Measurements from ENCODE around the gene PRR7.

- TF ChIP-seq EZH2 (IDR thresholded peaks at IDR 0.05; ENCODE audit: insufficient read depth, poor library complexity, severe bottlenecking), result no peak
- TF ChIP-seq EZH2phosphoT487 (IDR thresholded peaks at IDR 0.05; ENCODE audit: insufficient read depth, low read depth), result no peak
Observed at GRCh38 chr5:177494346-177495195, 48.0 kb downstream of the PRR7 start.
